Measurements from ENCODE around the gene VAV3. TPM values are rescaled to one million over a fixed set of nuclear protein-coding genes. Genes with fewer than 3 reads are reported as not detected.

VAV3 gene
- total and polyA plus RNA-seq, 9 of the 15 experiments (the other 6 are each of a cell fraction or from before 2014, with no cell fraction given) = not detected

DNA sequence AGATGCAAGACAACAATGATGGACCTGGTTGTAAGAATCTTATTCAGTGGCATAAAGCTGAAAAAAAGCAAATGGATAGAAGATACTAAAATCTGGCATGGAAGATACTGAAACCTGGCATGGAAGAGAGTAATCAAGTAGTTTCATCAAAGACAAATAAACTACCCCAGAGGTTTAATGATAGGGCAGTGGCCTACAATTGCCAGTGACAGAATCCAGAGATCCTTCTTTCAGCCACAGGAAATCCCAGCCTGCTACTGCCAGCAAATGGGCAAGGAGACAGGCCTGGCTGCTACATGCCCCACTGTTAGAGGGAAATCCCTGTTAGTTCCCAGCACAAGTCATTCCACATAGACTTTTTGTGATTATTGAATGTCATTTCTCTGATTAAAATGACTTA lies 409.4 kb downstream of the VAV3 start:
- ChIA-PET POLR2A (no interaction called here), CTCF (ENCODE audit: low intra/inter-chr PET ratio) (no interaction called here)
- BruUV-seq (replicated peaks) = no TSS peak
- H3K36me3 ChIP-seq (ENCODE audit: control insufficient read depth, insufficient read depth, low read length) = no peaks in the 10 kb centered on the region
- TF ChIP-seq PHF8 (IDR thresholded peaks at IDR 0.05; ENCODE audit: borderline replicate concordance, low read length) = no peak
- TF ChIP-seq, protein P1, sequence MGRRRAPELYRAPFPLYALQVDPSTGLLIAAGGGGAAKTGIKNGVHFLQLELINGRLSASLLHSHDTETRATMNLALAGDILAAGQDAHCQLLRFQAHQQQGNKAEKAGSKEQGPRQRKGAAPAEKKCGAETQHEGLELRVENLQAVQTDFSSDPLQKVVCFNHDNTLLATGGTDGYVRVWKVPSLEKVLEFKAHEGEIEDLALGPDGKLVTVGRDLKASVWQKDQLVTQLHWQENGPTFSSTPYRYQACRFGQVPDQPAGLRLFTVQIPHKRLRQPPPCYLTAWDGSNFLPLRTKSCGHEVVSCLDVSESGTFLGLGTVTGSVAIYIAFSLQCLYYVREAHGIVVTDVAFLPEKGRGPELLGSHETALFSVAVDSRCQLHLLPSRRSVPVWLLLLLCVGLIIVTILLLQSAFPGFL (CRISPR knock-in tag; IDR thresholded peaks at IDR 0.05) = no peak
- no peaks in the 10 kb centered on the region for H3K9me1 ChIP-seq (ENCODE audit: control insufficient read depth, insufficient read depth, low read length)
- H3K27ac ChIP-seq (ENCODE audit: extremely low read depth, low read depth, low read length) = no peak overlapping the region
- FAIRE-seq (no peak), DNase-seq (ENCODE audit: extremely low read depth in 1 of 4, low spot score in 3 of 4) (no peak), ATAC-seq (no peak)
- H3K4me2 ChIP-seq (ENCODE audit: insufficient read depth, low read length) = no peak overlapping the region
- no peaks in the 10 kb centered on the region for H3K27me3 ChIP-seq (ENCODE audit: control insufficient read depth in 2 of 2, insufficient read depth in 2 of 2, low read length in 2 of 2)
- H3K9me3 ChIP-seq (replicated peaks; ENCODE audit: control insufficient read depth, insufficient read depth, low read depth, low read length) = no peaks in the 10 kb centered on the region
- in situ Hi-C loops (cut with MboI) = no loop called here
- no peak overlapping the region for H3K9ac ChIP-seq (ENCODE audit: insufficient read depth in 1 of 2, low read depth in 2 of 2, low read length in 2 of 2)
- H3K79me2 ChIP-seq (ENCODE audit: control insufficient read depth, insufficient read depth, low read length) = no peaks in the 10 kb centered on the region
- H3K4me3 ChIP-seq = no peak overlapping the region
- intact Hi-C loops (cut with micrococcal nuclease) = no loop called here
- H3K4me1 ChIP-seq (replicated peaks in 1 of 2; ENCODE audit: control insufficient read depth in 2 of 2, insufficient read depth in 2 of 2, low read length in 2 of 2) = no peaks in the 10 kb centered on the region
- H4K20me1 ChIP-seq (replicated peaks; ENCODE audit: control insufficient read depth, insufficient read depth, low read length) = no peaks in the 10 kb centered on the region
- H2AFZ ChIP-seq (ENCODE audit: low read depth, low read length) = no peak overlapping the region

GRCh38 chr1:107552781-107553180 lies 412.2 kb downstream of the VAV3 start:
- no peaks in the 10 kb centered on the region for H3K9me3 ChIP-seq (replicated peaks; ENCODE audit: control insufficient read depth, insufficient read depth, low read depth, low read length)
- no peak for ATAC-seq
- POLR2A ChIA-PET = no interaction called here
- no peaks in the 10 kb centered on the region for H3K4me1 ChIP-seq (replicated peaks in 1 of 2; ENCODE audit: control insufficient read depth in 2 of 2, insufficient read depth in 2 of 2, low read length in 2 of 2)
- intact Hi-C loops (cut with micrococcal nuclease) = no loop called here
- FAIRE-seq = no peak
- BruUV-seq (replicated peaks) = no TSS peak
- in situ Hi-C loops (cut with MboI) = no loop called here
- DNase-seq (ENCODE audit: extremely low read depth in 1 of 4, low spot score in 3 of 4) = no peak
- CTCF ChIA-PET (ENCODE audit: low intra/inter-chr PET ratio) = no interaction called here
- no peak overlapping the region for H3K4me3 ChIP-seq
- H3K79me2 ChIP-seq (ENCODE audit: control insufficient read depth, insufficient read depth, low read length) = no peaks in the 10 kb centered on the region
- H2AFZ ChIP-seq (ENCODE audit: low read depth, low read length) = no peak overlapping the region
- H3K4me2 ChIP-seq (ENCODE audit: insufficient read depth, low read length) = no peak overlapping the region
- H3K9ac ChIP-seq (ENCODE audit: insufficient read depth in 1 of 2, low read depth in 2 of 2, low read length in 2 of 2) = no peak overlapping the region
- no peaks in the 10 kb centered on the region for H4K20me1 ChIP-seq (replicated peaks; ENCODE audit: control insufficient read depth, insufficient read depth, low read length)
- no peaks in the 10 kb centered on the region for H3K27me3 ChIP-seq (ENCODE audit: control insufficient read depth in 2 of 2, insufficient read depth in 2 of 2, low read length in 2 of 2)
- H3K36me3 ChIP-seq (ENCODE audit: control insufficient read depth, insufficient read depth, low read length) = no peaks in the 10 kb centered on the region
- 0% methylated on average over 1 of the region's 1 CpG for WGBS (ENCODE audit: insufficient coverage, low coverage, missing lambda C conversion rate)
- no peak overlapping the region for H3K27ac ChIP-seq (ENCODE audit: extremely low read depth, low read depth, low read length)
- H3K9me1 ChIP-seq (ENCODE audit: control insufficient read depth, insufficient read depth, low read length) = no peaks in the 10 kb centered on the region
- TF ChIP-seq ZBTB33 (CRISPR knock-in tag; IDR thresholded peaks at IDR 0.05) (no peak), MBD2 (IDR thresholded peaks at IDR 0.05; ENCODE audit: borderline replicate concordance, low read depth) (no peak), FOS (IDR thresholded peaks at IDR 0.05; ENCODE audit: extremely low read depth, insufficient read length) (no peak), MAFG (tag; conservative IDR thresholded peaks at IDR 0.05) (no peak), NR2C1 (IDR thresholded peaks at IDR 0.05) (no peak), NR2C1 (tag; IDR thresholded peaks at IDR 0.05) (no peak), ZNF253 (CRISPR knock-in tag; conservative IDR thresholded peaks at IDR 0.05) (no peak), ASH1L (IDR thresholded peaks at IDR 0.05; ENCODE audit: borderline replicate concordance, low read depth, partially characterized antibody) (no peak), CHD2 (IDR thresholded peaks at IDR 0.05; ENCODE audit: low read depth, low read length) (no peak), SMAD3 (CRISPR knock-in tag; conservative IDR thresholded peaks at IDR 0.05) (no peak), KLF16 (IDR thresholded peaks at IDR 0.05) (no peak)
- TF ChIP-seq, protein P2, sequence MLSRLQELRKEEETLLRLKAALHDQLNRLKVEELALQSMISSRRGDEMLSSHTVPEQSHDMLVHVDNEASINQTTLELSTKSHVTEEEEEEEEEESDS (CRISPR knock-in tag; IDR thresholded peaks at IDR 0.05) = no peak
